ENCODE data around the gene CMTR1. TPM values are rescaled to one million over a fixed set of nuclear protein-coding genes. Genes with fewer than 3 reads are reported as not detected.

Gene CMTR1
- total RNA-seq, 1 donor from 2014 or later = 44.5 TPM

GRCh38 chr6:37525460-37526357 lies 92.7 kb downstream of the CMTR1 start:
- no peak for TF ChIP-seq CTCF (IDR thresholded peaks at IDR 0.05)
- H3K27me3 Mint-ChIP-seq (ENCODE audit: unreplicated experiment) = peaks cover 3% of the 10 kb centered on the region
- H3K4me1 Mint-ChIP-seq (ENCODE audit: unreplicated experiment) = peaks cover 19% of the 10 kb centered on the region
- H3K9me3 Mint-ChIP-seq (ENCODE audit: unreplicated experiment) = no peaks in the 10 kb centered on the region
- no peaks in the 10 kb centered on the region for H3K36me3 Mint-ChIP-seq (ENCODE audit: unreplicated experiment)
- no peak overlapping the region for H3K27ac Mint-ChIP-seq (ENCODE audit: unreplicated experiment)
- no peak overlapping the region for H3K4me3 Mint-ChIP-seq (ENCODE audit: unreplicated experiment)
- DNase-seq (ENCODE audit: extremely low spot score, unreplicated experiment) = no peak

GRCh38 chr6:37528541-37528940 lies 95.5 kb downstream of the CMTR1 start:
- TF ChIP-seq CTCF (IDR thresholded peaks at IDR 0.05) = no peak
- Mint-ChIP-seq H3K27me3 (ENCODE audit: unreplicated experiment) (peaks cover 7% of the 10 kb centered on the region), H3K27ac (ENCODE audit: unreplicated experiment) (no peak overlapping the region), H3K9me3 (ENCODE audit: unreplicated experiment) (no peaks in the 10 kb centered on the region), H3K4me3 (ENCODE audit: unreplicated experiment) (no peak overlapping the region), H3K36me3 (ENCODE audit: unreplicated experiment) (no peaks in the 10 kb centered on the region), H3K4me1 (ENCODE audit: unreplicated experiment) (peaks cover 24% of the 10 kb centered on the region)
- no peak for DNase-seq (ENCODE audit: extremely low spot score, unreplicated experiment)

- peaks cover 9% of the 10 kb centered on the region for H3K4me1 Mint-ChIP-seq (ENCODE audit: unreplicated experiment)
- no peak overlapping the region for H3K27ac Mint-ChIP-seq (ENCODE audit: unreplicated experiment)
- TF ChIP-seq CTCF (IDR thresholded peaks at IDR 0.05) = no peak
- no peak overlapping the region for H3K4me3 Mint-ChIP-seq (ENCODE audit: unreplicated experiment)
- H3K36me3 Mint-ChIP-seq (ENCODE audit: unreplicated experiment) = no peaks in the 10 kb centered on the region
- no peak for DNase-seq (ENCODE audit: extremely low spot score, unreplicated experiment)
- H3K9me3 Mint-ChIP-seq (ENCODE audit: unreplicated experiment) = no peaks in the 10 kb centered on the region
- H3K27me3 Mint-ChIP-seq (ENCODE audit: unreplicated experiment) = peaks cover 9% of the 10 kb centered on the region
Observed at GRCh38 chr6:37530297-37530696, 97.3 kb downstream of the CMTR1 start.

GRCh38 chr6:37531026-37531425 lies 98.0 kb downstream of the CMTR1 start:
- Mint-ChIP-seq H3K27ac (ENCODE audit: unreplicated experiment) (no peak overlapping the region), H3K4me1 (ENCODE audit: unreplicated experiment) (peaks cover 16% of the 10 kb centered on the region), H3K4me3 (ENCODE audit: unreplicated experiment) (no peak overlapping the region), H3K9me3 (ENCODE audit: unreplicated experiment) (no peaks in the 10 kb centered on the region), H3K27me3 (ENCODE audit: unreplicated experiment) (peaks cover 11% of the 10 kb centered on the region), H3K36me3 (ENCODE audit: unreplicated experiment) (no peaks in the 10 kb centered on the region)
- TF ChIP-seq CTCF (IDR thresholded peaks at IDR 0.05) = no peak
- DNase-seq (ENCODE audit: extremely low spot score, unreplicated experiment) = no peak

Other genes starting within 250 kb of the CMTR1 start
- 13.5 and 13.8 TPM in 2 replicates for gene TBC1D22B, start 175.4 kb upstream of the CMTR1 start, total RNA-seq
- gene TMEM217, start 175.1 kb upstream of the CMTR1 start, total RNA-seq = 3.5 and 5.0 TPM in 2 replicates
- 18.2 and 18.3 TPM in 2 replicates for gene RNF8, start 79.2 kb upstream of the CMTR1 start, total RNA-seq
- 22.7 and 23.0 TPM in 2 replicates for gene CCDC167, start 66.7 kb downstream of the CMTR1 start, total RNA-seq

Measured in osteocyte (in vitro differentiated cells).